Endothelial cell of umbilical vein (primary cell): ENCODE results near the gene C2orf69.

Experiments used
- EZH2 ChIP-seq: IDR thresholded peaks from 2 replicates; pipeline ENCODE4 v1.6.1; 2012; ENCODE audit warnings: borderline replicate concordance, low read depth, mild to moderate bottlenecking, moderate library complexity, low read length, inconsistent platforms; ENCODE audit not compliant: severe bottlenecking
- MAX ChIP-seq: IDR thresholded peaks from 2 replicates; pipeline ENCODE4 v1.6.1; 2011; ENCODE audit not compliant: insufficient read depth, insufficient read length
- MYC ChIP-seq: IDR thresholded peaks from one replicate; pipeline ENCODE4 v1.6.1; 2011; ENCODE audit warnings: mild to moderate bottlenecking, low read depth, low read length
- POLR2A ChIP-seq: IDR thresholded peaks from 2 replicates; pipeline ENCODE4 v1.6.1; 2012; ENCODE audit warnings: low read depth, mild to moderate bottlenecking, control low read depth, low read length
- POLR2AphosphoS5 ChIP-seq: IDR thresholded peaks from 2 replicates; pipeline ENCODE4 v1.6.1; 2012; ENCODE audit warnings: low read depth, mild to moderate bottlenecking, control low read depth, low read length, moderate library complexity; ENCODE audit not compliant: insufficient read depth
- TF ChIP-seq, protein P1 (sequence below), 2 donors: IDR thresholded peaks; 1 replicate in 1 of 2; 2 replicates in 1 of 2; pipeline ENCODE4 v1.5.1; 2011; ENCODE audit warnings: low read length in 2 of 2, mild to moderate bottlenecking in 2 of 2, moderate library complexity in 2 of 2, control low read depth in 1 of 2, inconsistent platforms in 1 of 2, low read depth in 1 of 2; ENCODE audit not compliant: insufficient read depth in 1 of 2; ENCODE audit errors: extremely low read depth in 1 of 2

GRCh38 chr2:199895406-199895805 is 15.7 kb upstream of the C2orf69 start:
- no peak for TF ChIP-seq POLR2A
- TF ChIP-seq, protein P1, sequence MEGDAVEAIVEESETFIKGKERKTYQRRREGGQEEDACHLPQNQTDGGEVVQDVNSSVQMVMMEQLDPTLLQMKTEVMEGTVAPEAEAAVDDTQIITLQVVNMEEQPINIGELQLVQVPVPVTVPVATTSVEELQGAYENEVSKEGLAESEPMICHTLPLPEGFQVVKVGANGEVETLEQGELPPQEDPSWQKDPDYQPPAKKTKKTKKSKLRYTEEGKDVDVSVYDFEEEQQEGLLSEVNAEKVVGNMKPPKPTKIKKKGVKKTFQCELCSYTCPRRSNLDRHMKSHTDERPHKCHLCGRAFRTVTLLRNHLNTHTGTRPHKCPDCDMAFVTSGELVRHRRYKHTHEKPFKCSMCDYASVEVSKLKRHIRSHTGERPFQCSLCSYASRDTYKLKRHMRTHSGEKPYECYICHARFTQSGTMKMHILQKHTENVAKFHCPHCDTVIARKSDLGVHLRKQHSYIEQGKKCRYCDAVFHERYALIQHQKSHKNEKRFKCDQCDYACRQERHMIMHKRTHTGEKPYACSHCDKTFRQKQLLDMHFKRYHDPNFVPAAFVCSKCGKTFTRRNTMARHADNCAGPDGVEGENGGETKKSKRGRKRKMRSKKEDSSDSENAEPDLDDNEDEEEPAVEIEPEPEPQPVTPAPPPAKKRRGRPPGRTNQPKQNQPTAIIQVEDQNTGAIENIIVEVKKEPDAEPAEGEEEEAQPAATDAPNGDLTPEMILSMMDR (IDR thresholded peaks at IDR 0.05; ENCODE audit: extremely low read depth in 1 of 2, insufficient read depth in 1 of 2, low read depth in 1 of 2, low read length in 2 of 2): no peak
- no peak for TF ChIP-seq POLR2AphosphoS5
- TF ChIP-seq EZH2: no peak
- no peak for TF ChIP-seq MYC
- TF ChIP-seq MAX: no peak
